Measurements from ENCODE around the gene BNIP5. TPM values are rescaled to one million over a fixed set of nuclear protein-coding genes. Genes with fewer than 3 reads are reported as not detected.

Gene BNIP5
- total RNA-seq, 1 experiment from 2014 or later: not detected

- no peak for DNase-seq
- Histone ChIP-seq H3K36me3 (ENCODE audit: low read depth) (no peaks in the 10 kb centered on the region), H2AFZ (no peak overlapping the region), H3K27ac (no peak overlapping the region), H3K79me2 (ENCODE audit: low read depth) (no peaks in the 10 kb centered on the region), H3K27me3 (ENCODE audit: insufficient read depth, low read depth) (no peaks in the 10 kb centered on the region), H3K9me2 (ENCODE audit: insufficient read depth) (no peaks in the 10 kb centered on the region), H3K4me1 (replicated peaks; ENCODE audit: insufficient read depth) (peaks cover 37% of the 10 kb centered on the region), H4K20me1 (ENCODE audit: insufficient read depth) (no peaks in the 10 kb centered on the region), H3K4me3 (no peak overlapping the region), H3F3A (ENCODE audit: insufficient read depth, low read depth) (peaks cover 16% of the 10 kb centered on the region), H3K4me2 (no peak overlapping the region), H3K9me3 (ENCODE audit: insufficient read depth, low read depth) (no peaks in the 10 kb centered on the region)
- BruUV-seq (replicated peaks): no TSS peak
- TF ChIP-seq CTCF (conservative IDR thresholded peaks at IDR 0.05) (no peak), EZH2 (IDR thresholded peaks at IDR 0.05; ENCODE audit: low read depth) (no peak)
- POLR2A ChIA-PET (ENCODE audit: unreplicated experiment): no interaction called here
- CTCF ChIA-PET: interaction anchor here (0.5 kb wide), 1 partner anchor 271 kb away, joined by 3 read pairs; no protein-coding TSS in a partner anchor
- intact Hi-C loops (cut with micrococcal nuclease; ENCODE audit: unreplicated experiment): no loop called here
Measured at GRCh38 chr6:36317623-36318022, 19.1 kb downstream of the BNIP5 start.

GRCh38 chr6:36315921-36316320, 20.8 kb downstream of the BNIP5 start:
- no peak for TF ChIP-seq EZH2 (IDR thresholded peaks at IDR 0.05; ENCODE audit: low read depth)
- TF ChIP-seq CTCF (conservative IDR thresholded peaks at IDR 0.05): no peak
- H3K27ac ChIP-seq: no peak overlapping the region

GRCh38 chr6:36314221-36315014, 22.3 kb downstream of the BNIP5 start:
- DNase-seq: peak; percentile 80 to 96
- H3K27me3 ChIP-seq (ENCODE audit: insufficient read depth, low read depth): no peaks in the 10 kb centered on the region
- no peaks in the 10 kb centered on the region for H3K79me2 ChIP-seq (ENCODE audit: low read depth)
- intact Hi-C loops (cut with micrococcal nuclease; ENCODE audit: unreplicated experiment): no loop called here
- H3K4me1 ChIP-seq (replicated peaks; ENCODE audit: insufficient read depth): peaks cover 39% of the 10 kb centered on the region
- H3K9me3 ChIP-seq (ENCODE audit: insufficient read depth, low read depth): no peaks in the 10 kb centered on the region
- TF ChIP-seq EZH2 (IDR thresholded peaks at IDR 0.05; ENCODE audit: low read depth) (no peak), CTCF (conservative IDR thresholded peaks at IDR 0.05) (no peak)
- peaks cover 16% of the 10 kb centered on the region for H3F3A ChIP-seq (ENCODE audit: insufficient read depth, low read depth)
- H2AFZ ChIP-seq: no peak overlapping the region
- H3K4me2 ChIP-seq: peak overlapping the region; percentile 65
- no peaks in the 10 kb centered on the region for H3K36me3 ChIP-seq (ENCODE audit: low read depth)
- ChIA-PET CTCF (interaction anchor here (0.8 kb wide), 1 partner anchor 710 kb away, joined by 4 read pairs; no protein-coding TSS in a partner anchor), POLR2A (ENCODE audit: unreplicated experiment) (interaction anchor here (0.5 to 0.7 kb wide), 4 partner anchors 30 to 389 kb away, joined by 3 to 8 read pairs (median 5); partner anchors contain the start of gene MAPK14)
- H3K4me3 ChIP-seq: peak overlapping the region; percentile 25; the same call in 1 of the 2 replicates
- BruUV-seq (replicated peaks): no TSS peak
- H3K9me2 ChIP-seq (ENCODE audit: insufficient read depth): no peaks in the 10 kb centered on the region
- no peaks in the 10 kb centered on the region for H4K20me1 ChIP-seq (ENCODE audit: insufficient read depth)
- peak overlapping the region; percentile 72 for H3K27ac ChIP-seq

More at GRCh38 chr6:36315921-36316320, 20.8 kb downstream of the BNIP5 start:
- Histone ChIP-seq H3K4me1 (replicated peaks; ENCODE audit: insufficient read depth) (peaks cover 39% of the 10 kb centered on the region), H3K4me3 (no peak overlapping the region), H4K20me1 (ENCODE audit: insufficient read depth) (no peaks in the 10 kb centered on the region), H2AFZ (no peak overlapping the region), H3K36me3 (ENCODE audit: low read depth) (no peaks in the 10 kb centered on the region), H3K9me2 (ENCODE audit: insufficient read depth) (no peaks in the 10 kb centered on the region), H3K27me3 (ENCODE audit: insufficient read depth, low read depth) (no peaks in the 10 kb centered on the region), H3K79me2 (ENCODE audit: low read depth) (no peaks in the 10 kb centered on the region), H3F3A (ENCODE audit: insufficient read depth, low read depth) (peaks cover 16% of the 10 kb centered on the region), H3K9me3 (ENCODE audit: insufficient read depth, low read depth) (no peaks in the 10 kb centered on the region), H3K4me2 (peak overlapping the region; percentile 26; the same call in 1 of the 2 replicates)
- intact Hi-C loops (cut with micrococcal nuclease; ENCODE audit: unreplicated experiment): no loop called here
- no TSS peak for BruUV-seq (replicated peaks)
- ChIA-PET CTCF (no interaction called here), POLR2A (ENCODE audit: unreplicated experiment) (no interaction called here)
- no peak for DNase-seq

Data from PC-9 (cell line).